HG03442 (cell line): ENCODE measurements around the gene AOPEP.

Experiments used
- ATAC-seq: cut with Tn5 transposase; IDR thresholded peaks from one replicate; pipeline ENCODE4 v1.9.1; 2021; ENCODE audit warnings: mild to moderate bottlenecking, moderate library complexity; ENCODE audit not compliant: unreplicated experiment

The AOPEP gene

GRCh38 chr9:95053611-95054570, 327.4 kb downstream of the AOPEP start:
- ATAC-seq, result no peak

- ATAC-seq, result no peak
Observed at GRCh38 chr9:95055334-95055850, 328.9 kb downstream of the AOPEP start.

- no peak for ATAC-seq
Observed at GRCh38 chr9:95055851-95056551, 329.5 kb downstream of the AOPEP start.

GRCh38 chr9:95057101-95057500, 330.6 kb downstream of the AOPEP start:
- ATAC-seq, result no peak

DNA sequence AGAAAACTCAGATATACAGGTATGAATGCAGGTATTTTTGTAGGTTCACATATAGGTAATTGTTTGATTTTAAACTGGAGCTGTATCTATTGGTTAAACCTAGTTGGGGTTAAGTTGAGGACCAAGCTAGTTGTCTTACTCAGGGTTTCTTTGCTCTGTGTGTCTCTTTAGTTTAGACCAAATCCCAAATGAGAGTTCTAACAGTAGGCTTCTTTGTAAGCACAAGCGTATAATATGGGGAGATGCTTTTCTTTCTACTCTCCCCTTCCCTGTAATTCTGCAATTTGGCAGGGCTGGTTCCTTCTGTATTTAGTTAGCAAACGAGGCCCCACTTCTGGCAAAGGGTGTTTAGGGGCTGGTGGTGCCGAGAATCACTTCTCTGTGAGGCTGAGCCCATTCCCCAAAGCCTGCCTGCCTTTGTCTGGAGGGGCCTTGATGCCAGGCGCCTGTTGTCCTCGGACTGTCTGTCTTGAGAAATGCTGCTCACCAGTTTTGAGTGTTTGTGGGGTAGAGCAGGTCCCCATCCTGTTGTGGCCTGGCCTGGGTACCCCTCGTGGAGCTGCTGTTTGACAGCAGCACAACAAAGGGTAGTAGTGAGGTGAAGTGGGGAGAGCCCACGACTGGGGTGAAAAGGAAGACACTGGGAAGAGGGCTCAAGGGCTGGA, 331.8 kb downstream of the AOPEP start:
- ATAC-seq, result no peak

GRCh38 chr9:95058795-95059386, 332.4 kb downstream of the AOPEP start:
- ATAC-seq, result no peak

DNA sequence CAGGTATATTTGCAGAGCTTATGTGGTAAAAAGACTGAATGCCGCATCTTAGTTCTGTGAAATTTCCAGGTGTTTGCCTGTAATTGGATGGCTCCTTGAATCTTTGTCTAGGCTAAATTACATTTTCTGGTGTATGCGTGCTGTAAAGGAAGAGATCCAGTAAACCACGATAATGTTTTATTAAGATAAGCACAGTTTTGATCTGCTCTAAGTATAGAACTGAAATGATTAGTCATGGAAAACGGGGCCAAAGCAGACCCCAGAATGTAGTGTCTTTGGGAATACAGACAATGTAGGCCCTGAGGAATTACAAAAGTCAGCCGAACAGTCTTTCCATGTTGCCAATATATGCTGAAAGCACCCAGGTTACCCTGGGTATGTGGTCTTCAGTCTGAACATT, 333.7 kb downstream of the AOPEP start:
- no peak for ATAC-seq

GRCh38 chr9:95060916-95061315, 334.4 kb downstream of the AOPEP start:
- no peak for ATAC-seq

DNA sequence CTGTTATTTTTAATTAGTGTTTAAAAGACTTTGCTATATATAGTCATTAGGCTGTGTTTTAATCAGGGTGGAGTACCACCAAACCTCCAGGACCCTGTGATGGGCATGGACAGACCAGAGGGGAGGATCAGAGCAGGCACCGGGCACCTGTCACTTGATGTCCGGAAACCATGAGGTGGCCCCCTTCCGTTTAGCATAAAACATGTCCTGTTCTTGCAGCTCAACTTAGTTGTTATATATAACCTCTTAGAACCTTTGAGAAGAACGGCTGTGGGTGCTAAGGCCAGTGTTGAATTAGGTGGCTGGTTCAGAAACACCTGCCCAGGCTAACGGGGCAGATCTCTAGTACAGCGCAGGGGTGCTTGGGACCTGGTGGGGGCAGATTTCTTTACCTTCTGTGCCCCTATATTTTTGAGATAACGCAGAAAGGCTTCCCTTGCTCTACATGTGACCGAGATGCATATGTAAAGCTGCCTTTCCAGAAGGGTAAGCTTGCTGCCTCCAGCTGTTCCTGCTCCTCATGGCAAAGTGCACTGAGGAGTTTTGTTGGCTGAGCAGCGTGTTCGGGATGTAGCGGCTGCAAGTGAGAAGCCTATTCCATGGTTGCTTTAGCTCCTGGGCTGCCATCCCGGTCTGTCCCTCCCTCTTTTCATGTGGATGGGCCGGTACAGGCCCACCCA, 335.6 kb downstream of the AOPEP start:
- ATAC-seq, result no peak

- no peak for ATAC-seq
Observed at GRCh38 chr9:95062596-95063065, 336.1 kb downstream of the AOPEP start.

DNA sequence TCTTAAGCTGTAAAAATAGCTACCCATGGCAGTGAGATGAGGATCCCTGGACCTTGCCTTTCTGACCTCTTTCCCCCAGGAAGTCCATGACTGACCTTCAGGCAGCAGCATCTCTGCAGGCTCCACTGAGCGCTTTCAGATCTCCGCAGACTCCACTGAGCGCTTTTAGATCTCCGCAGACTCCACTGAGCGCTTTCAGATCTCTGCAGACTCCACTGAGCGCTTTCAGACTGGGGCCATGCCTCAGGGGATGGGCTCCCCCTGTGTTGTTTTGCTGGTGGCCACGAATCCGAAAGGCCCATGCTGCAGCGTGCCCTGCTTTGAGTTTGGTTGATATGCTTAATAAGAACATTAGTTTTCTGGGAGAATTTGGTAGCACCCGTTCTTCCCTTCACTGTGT, 336.8 kb downstream of the AOPEP start:
- no peak for ATAC-seq

DNA sequence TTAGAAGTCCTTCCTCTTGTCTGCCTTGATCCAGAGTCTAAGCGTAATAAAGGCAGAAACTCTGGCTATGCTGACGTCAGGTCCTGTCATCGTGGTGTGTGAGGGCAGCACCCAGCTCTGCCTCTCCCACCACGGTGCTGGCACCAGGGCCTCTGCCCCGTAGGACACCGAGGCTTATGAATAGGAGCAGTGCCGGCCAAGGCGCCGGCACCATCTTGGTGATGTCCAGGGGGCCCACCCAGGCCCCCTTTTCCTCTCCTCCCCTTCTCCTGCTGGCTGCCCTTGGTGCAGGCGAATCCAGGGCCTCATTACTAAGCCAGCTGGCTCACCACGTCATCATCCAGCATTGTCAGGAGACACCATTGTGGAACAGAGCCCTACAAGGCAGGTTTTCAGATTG, 338.7 kb downstream of the AOPEP start:
- no peak for ATAC-seq

- ATAC-seq, result no peak
Observed at GRCh38 chr9:95067057-95067456, 340.6 kb downstream of the AOPEP start.

DNA sequence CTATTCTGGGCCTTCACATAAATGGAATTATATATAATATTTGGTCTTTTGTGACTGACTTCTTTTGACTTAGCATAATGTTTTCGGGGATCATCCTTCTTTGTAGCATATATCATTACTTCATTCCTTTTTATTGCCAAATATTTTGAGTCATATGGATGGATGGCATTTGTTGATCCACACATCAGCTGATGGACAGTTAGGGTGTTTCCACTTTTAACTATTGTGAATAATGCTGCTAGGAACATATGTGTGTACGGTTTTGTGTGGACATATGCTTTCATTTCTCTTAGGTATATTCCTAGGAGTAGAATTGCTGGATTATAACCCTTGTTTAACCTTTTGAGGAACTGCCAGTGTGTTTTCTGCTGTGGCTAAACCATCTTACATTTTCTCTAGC, 341.4 kb downstream of the AOPEP start:
- ATAC-seq, result no peak

- ATAC-seq, result no peak
Observed at GRCh38 chr9:95070549-95071021, 344.1 kb downstream of the AOPEP start.

DNA sequence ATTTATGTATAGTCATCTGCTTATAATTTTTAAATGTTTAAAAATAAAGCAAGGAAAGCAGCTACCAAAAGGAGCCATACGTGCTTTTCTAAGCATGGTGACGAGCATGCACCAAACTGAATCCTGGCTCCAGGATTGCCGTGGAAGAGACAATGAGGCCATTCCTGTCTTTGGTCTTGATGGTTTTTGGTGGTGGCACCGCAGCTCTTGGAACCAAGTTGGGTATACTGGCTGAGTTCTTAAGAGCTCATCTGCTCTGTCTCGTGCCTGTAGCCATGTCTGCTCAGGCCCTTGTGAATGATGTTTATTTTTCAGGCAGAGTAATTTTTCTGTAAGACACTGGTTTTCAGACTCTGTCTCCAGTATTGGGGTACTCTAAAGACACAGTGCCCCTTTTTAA, 345.0 kb downstream of the AOPEP start:
- no peak for ATAC-seq

- ATAC-seq, result no peak
Observed at GRCh38 chr9:95071925-95072324, 345.4 kb downstream of the AOPEP start.

DNA sequence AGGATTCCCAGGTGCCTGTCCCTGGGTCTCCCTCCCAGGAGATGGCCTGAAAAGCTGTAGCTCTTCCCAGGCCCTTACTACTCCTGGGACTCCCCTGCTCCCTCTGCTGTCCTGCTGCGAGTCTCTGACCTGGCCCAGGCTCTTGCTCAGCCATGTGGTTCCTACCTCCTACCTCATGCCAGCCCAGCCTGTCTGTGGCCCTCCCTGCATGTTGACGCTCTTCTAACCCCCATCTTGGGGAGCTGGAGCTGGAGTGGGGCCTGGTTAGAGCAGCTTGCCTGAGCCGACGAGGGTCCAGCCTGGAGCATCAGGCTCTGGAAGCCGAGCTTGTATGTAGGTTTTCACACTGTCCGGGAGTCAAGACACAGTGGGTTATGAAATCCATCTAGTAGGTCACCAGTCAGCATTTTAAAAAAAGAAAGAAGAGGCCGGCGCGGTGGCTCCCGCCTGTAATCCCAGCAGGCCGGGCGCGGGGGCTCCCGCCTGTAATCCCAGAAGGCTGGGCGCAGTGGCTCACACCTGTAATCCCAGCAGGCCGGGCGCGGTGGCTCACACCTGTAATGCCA, 346.6 kb downstream of the AOPEP start:
- no peak for ATAC-seq

- no peak for ATAC-seq
Observed at GRCh38 chr9:95073918-95074317, 347.4 kb downstream of the AOPEP start.

GRCh38 chr9:95074632-95075031, 348.1 kb downstream of the AOPEP start:
- no peak for ATAC-seq
